Parathyroid adenoma (tissue), 2 donors: ENCODE results near the gene MYRFL.

Experiments
- H2AFZ ChIP-seq: fragments of 300-600 bp; sonication (generic); one replicate; pipeline ENCODE4 v1.7.0; 2017; ENCODE audit warnings: antibody characterized with exemption, mild to moderate bottlenecking
- H3K27ac ChIP-seq: fragments of 300-600 bp; sonication (generic); one replicate; pipeline ENCODE4 v1.7.0; 2017
- H3K27me3 ChIP-seq: fragments of 300-600 bp; sonication (generic); one replicate; pipeline ENCODE4 v1.7.0; 2017; ENCODE audit warnings: low read length; ENCODE audit not compliant: control insufficient read depth, insufficient read depth
- H3K36me3 ChIP-seq: fragments of 300-600 bp; sonication (generic); one replicate; pipeline ENCODE4 v1.7.0; 2017; ENCODE audit warnings: low read length; ENCODE audit not compliant: control insufficient read depth, insufficient read depth
- H3K4me1 ChIP-seq: fragments of 300-600 bp; sonication (generic); one replicate; pipeline ENCODE4 v1.7.0; 2017; ENCODE audit warnings: control low read depth
- H3K4me2 ChIP-seq: fragments of 300-600 bp; sonication (generic); one replicate; pipeline ENCODE4 v1.7.0; 2017; ENCODE audit warnings: low read length
- H3K4me3 ChIP-seq: fragments of 300-600 bp; sonication (generic); one replicate; pipeline ENCODE4 v1.7.0; 2017; ENCODE audit warnings: low read depth, low read length
- H3K79me2 ChIP-seq: fragments of 300-600 bp; sonication (generic); one replicate; pipeline ENCODE4 v1.7.0; 2017; ENCODE audit warnings: control low read depth
- H3K9ac ChIP-seq: fragments of 300-600 bp; sonication (generic); one replicate; pipeline ENCODE4 v1.7.0; 2017; ENCODE audit warnings: mild to moderate bottlenecking
- H3K9me3 ChIP-seq: fragments of 300-600 bp; sonication (generic); one replicate; pipeline ENCODE4 v1.7.0; 2017; ENCODE audit warnings: low read length; ENCODE audit not compliant: control insufficient read depth
- CTCF ChIP-seq: fragments of 300-600 bp; sonication (generic); IDR thresholded peaks from one replicate; pipeline ENCODE4 v1.7.0; 2017; ENCODE audit warnings: antibody characterized with exemption, mild to moderate bottlenecking
- donor health status: primary hyperparathyroidism.

MYRFL gene

GRCh38 chr12:69886715-69887114 lies 61.7 kb downstream of the MYRFL start:
- Histone ChIP-seq H3K4me3 (no peak overlapping the region), H3K79me2 (no peaks in the 10 kb centered on the region), H3K27ac (no peak overlapping the region)

GRCh38 chr12:69888901-69889300 lies 63.9 kb downstream of the MYRFL start:
- no peaks in the 10 kb centered on the region for H3K79me2 ChIP-seq
- H3K4me2 ChIP-seq: no peak overlapping the region
- no peak overlapping the region for H3K27ac ChIP-seq
- H3K27me3 ChIP-seq: no peaks in the 10 kb centered on the region
- H3K9me3 ChIP-seq: no peaks in the 10 kb centered on the region
- no peak overlapping the region for H3K4me3 ChIP-seq
- H2AFZ ChIP-seq: no peak overlapping the region
- no peak overlapping the region for H3K9ac ChIP-seq
- no peaks in the 10 kb centered on the region for H3K4me1 ChIP-seq
- no peaks in the 10 kb centered on the region for H3K36me3 ChIP-seq
- TF ChIP-seq CTCF: no peak

More at GRCh38 chr12:69886715-69887114, 61.7 kb downstream of the MYRFL start:
- no peak overlapping the region for H3K4me2 ChIP-seq
- H3K9me3 ChIP-seq: no peaks in the 10 kb centered on the region
- H3K36me3 ChIP-seq: no peaks in the 10 kb centered on the region
- no peak overlapping the region for H2AFZ ChIP-seq
- H3K27me3 ChIP-seq: no peaks in the 10 kb centered on the region
- TF ChIP-seq CTCF: no peak
- H3K4me1 ChIP-seq: no peaks in the 10 kb centered on the region
- no peak overlapping the region for H3K9ac ChIP-seq

- Histone ChIP-seq H3K79me2 (no peaks in the 10 kb centered on the region), H3K4me2 (no peak overlapping the region), H3K36me3 (no peaks in the 10 kb centered on the region), H3K27ac (no peak overlapping the region), H3K4me3 (no peak overlapping the region), H3K4me1 (no peaks in the 10 kb centered on the region), H3K9ac (no peak overlapping the region), H2AFZ (no peak overlapping the region), H3K27me3 (no peaks in the 10 kb centered on the region), H3K9me3 (no peaks in the 10 kb centered on the region)
- TF ChIP-seq CTCF: no peak
These were observed 69.9 kb downstream of the MYRFL start for GRCh38 chr12:69894800-69895383.

GRCh38 chr12:69896653-69897381 lies 71.8 kb downstream of the MYRFL start:
- H3K36me3 ChIP-seq: no peaks in the 10 kb centered on the region
- H3K9me3 ChIP-seq: no peaks in the 10 kb centered on the region
- no peak overlapping the region for H3K27ac ChIP-seq
- no peak for TF ChIP-seq CTCF
- no peak overlapping the region for H3K4me3 ChIP-seq
- no peak overlapping the region for H2AFZ ChIP-seq
- no peaks in the 10 kb centered on the region for H3K4me1 ChIP-seq
- no peaks in the 10 kb centered on the region for H3K27me3 ChIP-seq
- no peak overlapping the region for H3K4me2 ChIP-seq
- H3K9ac ChIP-seq: no peak overlapping the region
- H3K79me2 ChIP-seq: no peaks in the 10 kb centered on the region

- no peaks in the 10 kb centered on the region for H3K79me2 ChIP-seq
- H3K27me3 ChIP-seq: no peaks in the 10 kb centered on the region
- no peak overlapping the region for H2AFZ ChIP-seq
- H3K4me3 ChIP-seq: no peak overlapping the region
- no peaks in the 10 kb centered on the region for H3K4me1 ChIP-seq
- H3K36me3 ChIP-seq: no peaks in the 10 kb centered on the region
- TF ChIP-seq CTCF: no peak
- H3K9ac ChIP-seq: no peak overlapping the region
- no peaks in the 10 kb centered on the region for H3K9me3 ChIP-seq
- H3K27ac ChIP-seq: no peak overlapping the region
- no peak overlapping the region for H3K4me2 ChIP-seq
These were observed 72.7 kb downstream of the MYRFL start for GRCh38 chr12:69897744-69898143.
